OCI-LY3 (cell line): ENCODE measurements around the gene AKNA.

Experiments used
- CTCF ChIP-seq: fragments of 200-600, 300-600 bp; sonication (generic); IDR thresholded peaks from 2 replicates; pipeline ENCODE4 v1.5.1; 2014; ENCODE audit warnings: antibody characterized with exemption, low read length, low read depth
- EZH2phosphoT487 ChIP-seq: fragments of 200-600 bp; shearing (Covaris generic); IDR thresholded peaks from 2 replicates; pipeline ENCODE4 v1.6.1; 2018; ENCODE audit warnings: antibody characterized with exemption, mixed run types, low read depth

GRCh38 chr9:114365194-114365593, 22.6 kb downstream of the AKNA start:
- TF ChIP-seq CTCF = no peak
- no peak for TF ChIP-seq EZH2phosphoT487
